ENCODE results near the gene ENAH.
"Not testable (repeated sequence)": the region's sequence is repeated elsewhere in the genome, so short reads cannot be mapped to it uniquely, and the experiment has no call there.

Gene ENAH

DNA sequence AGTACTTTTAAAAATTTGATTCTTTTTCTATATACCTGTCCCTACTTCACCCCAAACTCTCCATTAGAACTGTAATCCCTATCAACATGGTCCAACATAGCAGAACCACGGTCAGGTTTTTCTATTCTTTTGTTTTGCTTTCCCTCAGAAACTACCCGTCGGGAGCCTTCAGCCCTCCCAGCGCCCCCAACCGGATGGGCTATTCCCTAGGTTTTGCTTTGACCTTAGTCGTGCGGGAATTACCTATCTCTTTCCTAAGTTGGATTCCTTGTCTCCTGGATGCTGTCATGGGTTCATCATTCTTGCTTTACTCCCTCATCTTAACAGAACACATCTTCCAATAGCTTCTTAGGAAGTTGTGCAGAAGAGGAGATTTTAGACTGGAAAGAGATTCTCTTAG, 127.5 kb downstream of the ENAH start:
- DNase-seq (ENCODE audit: low spot score) = no peak

DNA sequence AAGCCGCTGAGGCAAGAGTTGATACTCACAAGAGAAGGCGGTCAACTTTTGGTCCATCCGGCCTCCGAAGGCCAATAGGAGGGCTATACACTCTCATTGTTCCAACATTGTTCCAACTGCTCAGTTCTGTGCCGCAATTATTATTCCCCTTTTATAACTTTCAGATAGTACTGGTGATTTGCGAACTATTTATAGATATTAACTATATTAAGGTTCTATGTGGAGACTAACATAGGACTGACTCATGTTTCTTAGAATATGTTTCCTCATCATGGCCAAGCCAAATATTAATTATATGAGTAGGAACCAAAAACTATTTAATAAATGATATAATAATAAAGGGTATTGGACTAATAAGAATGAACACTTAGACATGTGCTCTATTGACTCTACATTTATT, 128.4 kb downstream of the ENAH start:
- no peak for DNase-seq (ENCODE audit: low spot score)

DNA sequence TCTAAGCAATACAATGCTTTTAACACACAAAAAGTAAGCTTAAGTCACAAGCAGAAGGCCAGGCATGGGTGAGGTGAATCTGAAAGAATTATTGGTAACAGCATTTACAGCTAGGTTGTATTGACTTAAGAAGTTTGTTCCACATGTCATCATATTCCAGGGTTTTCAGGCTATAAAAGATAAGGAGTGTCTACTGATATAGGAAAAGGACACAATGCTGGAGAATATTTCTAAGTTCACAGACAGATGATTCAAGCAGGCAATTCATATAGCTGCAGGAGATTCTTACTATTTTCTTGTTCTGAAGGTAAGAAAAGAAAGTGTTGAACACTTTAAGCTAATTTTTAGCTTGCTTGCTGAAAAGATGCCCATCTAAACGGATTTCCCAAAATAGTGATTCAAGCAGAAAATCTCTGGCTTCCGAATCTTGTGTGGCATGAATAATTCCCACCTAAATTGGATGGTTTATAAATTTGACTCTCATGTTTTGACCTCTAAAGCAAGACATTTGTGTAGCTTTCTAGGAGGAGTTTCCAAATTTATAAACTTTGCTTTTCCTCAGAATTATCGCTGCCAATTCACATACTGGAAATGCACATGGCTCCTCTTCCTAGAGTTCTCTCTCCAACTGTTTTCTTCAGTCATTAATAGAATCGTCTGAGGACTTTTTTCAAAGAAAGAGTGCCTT, 129.5 kb downstream of the ENAH start:
- DNase-seq (ENCODE audit: low spot score) = no peak

DNA sequence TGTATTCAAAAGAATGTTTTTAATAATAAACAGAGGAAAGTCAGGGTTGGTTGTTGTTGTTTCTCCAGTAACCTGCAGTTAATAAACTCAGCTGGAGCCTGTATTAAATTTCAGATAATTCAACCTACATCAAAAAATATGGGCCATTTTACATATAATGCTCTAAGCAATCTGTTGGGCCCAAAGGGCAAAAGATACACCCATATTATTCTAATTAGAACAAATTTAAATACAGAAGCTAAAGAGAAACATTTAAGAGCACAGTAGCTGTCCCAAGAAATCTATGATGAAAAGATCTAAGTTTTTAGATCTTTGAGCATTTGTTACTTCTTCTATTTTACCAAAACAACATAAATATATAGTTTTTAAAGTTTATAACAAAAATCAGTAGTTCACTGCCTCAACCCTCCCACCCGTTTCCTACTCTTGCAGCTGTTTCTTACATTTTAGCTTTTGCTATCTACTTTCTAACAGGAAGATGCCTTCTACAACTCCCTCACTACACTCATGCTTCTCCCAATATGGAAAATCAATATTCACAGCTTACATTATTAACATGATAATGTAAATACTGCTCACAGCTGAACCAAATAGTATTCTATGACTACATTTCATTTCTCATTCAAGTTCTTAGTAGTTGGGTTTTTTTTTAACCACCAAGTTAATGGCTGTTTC, 130.2 kb downstream of the ENAH start:
- DNase-seq (ENCODE audit: low spot score) = no peak

DNA sequence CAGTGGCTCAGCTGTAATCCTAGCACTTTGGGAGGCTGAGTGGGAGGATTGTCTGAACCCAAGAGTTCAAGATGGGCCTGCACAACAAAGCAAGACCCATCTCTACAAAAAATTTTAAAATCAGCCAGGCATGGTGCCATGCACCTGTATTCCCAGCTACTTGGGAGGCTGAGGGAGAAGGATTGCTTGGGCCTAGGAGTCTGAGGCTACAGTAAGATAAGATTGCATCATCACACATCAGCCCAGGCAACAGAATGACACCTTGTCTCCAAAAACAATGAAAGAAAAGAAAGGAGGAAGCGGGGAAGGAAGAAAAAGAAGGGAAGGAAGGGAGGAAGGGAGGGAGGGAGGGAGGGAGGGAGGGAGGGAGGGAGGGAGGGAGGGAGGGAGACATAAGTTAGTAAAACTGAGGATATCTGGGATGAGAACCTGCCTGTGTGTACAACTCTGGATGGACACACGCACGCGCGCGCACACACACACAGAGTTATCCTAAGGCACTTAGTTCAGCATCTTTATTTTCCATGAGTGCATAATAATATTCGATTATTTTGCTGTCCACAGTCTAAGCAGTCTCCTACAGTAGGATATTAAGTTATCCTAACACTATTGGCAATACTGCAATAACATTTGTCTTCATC, 132.2 kb downstream of the ENAH start:
- no peak for DNase-seq (ENCODE audit: low spot score)

DNA sequence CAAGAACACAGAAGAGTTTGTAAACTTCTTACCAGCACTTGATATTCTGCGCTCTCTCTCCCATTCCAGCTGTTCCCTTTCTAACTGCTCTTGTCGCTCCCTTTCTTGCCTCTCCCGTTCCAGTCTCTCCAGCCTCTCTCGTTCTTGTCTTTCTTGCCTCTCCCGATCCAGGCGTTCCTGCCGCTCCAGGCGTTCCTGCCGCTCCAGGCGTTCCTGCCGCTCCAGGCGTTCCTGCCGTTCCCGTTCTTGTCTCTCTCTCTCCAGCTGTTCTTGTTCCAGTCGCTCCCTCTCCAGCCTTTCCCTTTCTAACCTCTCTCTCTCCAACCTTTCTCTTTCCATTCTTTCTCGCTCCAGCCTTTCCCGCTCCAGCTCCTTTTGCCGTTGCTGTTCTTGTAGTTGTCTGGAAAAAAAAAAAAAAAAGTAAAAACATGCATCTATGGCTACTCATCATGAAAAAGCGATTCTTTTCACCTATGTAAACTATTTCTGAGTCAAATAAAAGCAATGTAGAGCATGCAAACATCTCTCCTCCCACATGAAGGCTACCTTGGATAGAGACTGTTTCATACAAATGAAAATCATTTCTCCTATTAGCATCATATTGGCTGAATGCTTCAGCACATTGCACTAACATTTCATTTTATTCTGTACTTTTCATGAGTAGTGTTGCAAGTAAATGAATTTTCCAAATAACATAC, 133.6 kb downstream of the ENAH start:
- no peak for DNase-seq (ENCODE audit: low spot score)

DNA sequence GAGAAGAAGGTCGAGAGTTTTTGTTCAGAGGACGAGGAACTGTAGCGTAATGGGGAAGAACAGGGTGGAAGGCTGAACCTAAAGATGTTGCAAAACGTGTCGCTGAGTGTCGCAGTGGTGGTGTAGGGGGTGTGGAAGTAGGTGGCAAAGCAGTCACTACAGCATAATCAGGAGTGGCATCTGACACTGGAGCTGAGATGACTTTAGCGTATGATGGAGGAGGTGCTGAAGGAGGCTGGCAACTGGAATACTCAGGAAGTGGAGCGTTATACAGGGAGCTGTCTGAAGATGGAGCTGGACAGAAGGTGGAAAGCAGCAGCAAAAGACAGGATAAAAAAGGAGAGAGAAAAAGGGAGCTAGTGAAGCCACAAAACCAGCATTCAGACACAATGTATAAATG, 135.2 kb downstream of the ENAH start:
- no peak for DNase-seq (ENCODE audit: low spot score)

DNA sequence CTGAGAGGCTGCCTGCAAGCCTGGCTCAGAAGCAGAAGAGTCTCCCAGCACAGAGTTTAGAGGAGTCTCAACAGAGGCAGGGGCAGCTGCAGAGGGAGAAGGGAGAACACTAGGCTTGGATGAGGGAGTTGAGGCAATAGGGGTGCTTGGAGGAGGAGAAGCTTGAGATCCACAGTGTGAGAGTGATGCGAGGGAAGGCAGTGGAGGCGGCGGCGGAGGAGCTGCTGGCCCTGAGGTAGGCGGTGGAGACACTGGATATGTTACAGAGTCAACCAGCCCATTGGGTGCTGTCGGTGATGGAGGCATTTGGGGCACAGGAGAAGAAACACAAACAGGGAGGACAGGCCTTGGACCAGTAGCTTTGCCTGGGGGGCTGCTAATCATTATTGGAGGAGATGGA, 135.7 kb downstream of the ENAH start:
- DNase-seq (ENCODE audit: low spot score) = no peak

DNA sequence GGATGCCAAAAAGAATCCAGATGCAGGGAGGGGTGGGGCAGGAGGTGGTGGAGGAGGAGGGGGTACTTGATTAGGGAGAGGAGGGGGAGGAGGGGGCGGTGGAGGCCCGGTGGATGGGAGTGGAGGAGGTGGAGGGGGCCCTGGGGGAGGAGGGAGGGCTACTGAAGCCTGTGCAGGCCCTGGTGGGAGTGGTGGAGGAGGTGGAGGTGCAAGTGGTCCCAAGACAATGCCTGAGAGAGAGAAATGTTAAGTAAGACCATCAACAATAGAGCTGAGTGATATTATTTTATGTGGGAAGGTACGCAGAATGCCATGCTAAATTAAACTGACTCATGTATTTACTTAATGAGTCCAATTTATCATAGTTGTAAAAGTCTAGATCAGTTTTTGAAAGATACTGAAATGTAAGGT, 138.2 kb downstream of the ENAH start:
- DNase-seq (ENCODE audit: low spot score) = no peak

DNA sequence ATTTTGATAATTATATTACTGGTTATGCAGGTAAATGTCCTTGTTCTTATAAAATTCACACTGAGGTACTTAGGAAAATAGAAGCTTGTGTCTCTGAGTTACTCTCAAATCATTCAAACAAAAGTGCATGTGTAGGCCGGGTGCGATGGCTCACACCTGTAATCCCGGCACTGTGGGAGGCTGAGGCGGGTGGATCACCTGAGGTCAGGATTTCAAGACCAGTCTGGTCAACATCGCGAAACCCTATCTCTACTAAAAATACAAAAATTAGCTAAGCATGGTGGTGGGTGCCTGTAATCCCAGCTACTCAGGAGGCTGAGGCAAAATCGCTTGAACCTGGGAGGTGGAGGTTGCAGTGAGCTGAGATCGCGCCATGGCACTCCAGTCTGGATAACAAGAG, 139.3 kb downstream of the ENAH start:
- not testable (repeated sequence) for DNase-seq (ENCODE audit: low spot score)

DNA sequence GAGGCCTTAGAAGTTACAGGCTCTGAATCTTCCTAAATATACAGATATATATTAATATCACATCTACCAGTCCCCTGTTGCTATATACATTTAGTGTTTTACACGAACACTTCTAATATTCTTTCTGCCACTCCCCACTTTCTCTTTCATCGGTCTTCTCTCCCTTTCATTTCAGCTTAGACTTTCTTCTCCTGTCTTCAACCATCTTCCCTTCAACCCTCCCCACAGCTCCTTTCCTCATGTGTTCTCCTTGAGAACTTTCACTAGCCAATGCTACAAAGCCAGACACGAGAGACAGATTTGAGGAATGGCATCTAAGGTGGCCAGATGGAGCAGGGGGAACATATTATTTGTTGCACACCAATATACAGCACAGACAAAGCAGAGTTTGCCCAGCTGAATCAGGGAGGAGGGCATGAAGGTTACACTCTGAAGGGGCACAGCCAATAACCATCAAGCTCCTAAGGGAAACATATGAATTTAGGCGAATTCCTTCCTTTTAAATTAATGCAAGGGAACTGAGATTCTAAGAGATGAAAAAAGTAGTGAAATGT, 141.0 kb downstream of the ENAH start:
- DNase-seq (ENCODE audit: low spot score) = no peak

DNA sequence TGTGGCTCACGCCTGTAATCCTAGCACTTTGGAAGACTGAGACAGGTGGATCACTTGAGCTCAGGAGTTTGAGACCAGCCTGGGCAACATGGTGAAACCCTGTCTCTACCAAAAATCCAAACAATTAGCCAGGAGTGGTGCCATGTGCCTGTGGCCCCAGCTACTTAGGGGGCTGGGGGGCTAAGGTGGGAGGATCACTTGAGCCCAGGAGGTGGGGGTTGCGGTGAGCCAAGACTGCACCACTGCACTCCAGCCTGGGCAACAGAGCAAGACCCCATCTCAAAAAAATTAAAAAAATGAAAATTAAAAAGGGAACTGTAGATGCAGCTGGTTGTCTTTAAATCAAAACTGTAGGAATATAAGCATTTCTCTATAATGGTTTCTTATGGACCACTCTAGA, 142.2 kb downstream of the ENAH start:
- DNase-seq (ENCODE audit: low spot score) = not testable (repeated sequence)

DNA sequence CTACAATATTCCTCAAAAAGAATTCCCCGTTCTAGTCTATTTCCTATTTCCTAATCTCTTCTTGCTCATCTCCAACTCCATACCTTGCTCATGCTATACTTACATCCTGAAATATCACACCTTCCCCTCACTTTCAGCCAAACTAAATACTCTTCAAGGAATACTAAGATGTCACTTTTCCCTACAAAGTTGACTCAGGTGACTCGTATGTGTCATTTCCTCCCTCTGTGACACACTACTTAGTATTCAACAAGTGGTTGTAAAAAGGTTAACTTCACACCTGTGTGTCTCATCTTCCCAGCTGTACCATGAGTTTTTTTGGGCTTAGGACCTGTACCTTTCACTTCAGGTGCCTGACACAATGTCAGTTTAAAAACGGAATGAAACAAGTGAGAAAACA, 143.2 kb downstream of the ENAH start:
- no peak for DNase-seq (ENCODE audit: low spot score)

DNA sequence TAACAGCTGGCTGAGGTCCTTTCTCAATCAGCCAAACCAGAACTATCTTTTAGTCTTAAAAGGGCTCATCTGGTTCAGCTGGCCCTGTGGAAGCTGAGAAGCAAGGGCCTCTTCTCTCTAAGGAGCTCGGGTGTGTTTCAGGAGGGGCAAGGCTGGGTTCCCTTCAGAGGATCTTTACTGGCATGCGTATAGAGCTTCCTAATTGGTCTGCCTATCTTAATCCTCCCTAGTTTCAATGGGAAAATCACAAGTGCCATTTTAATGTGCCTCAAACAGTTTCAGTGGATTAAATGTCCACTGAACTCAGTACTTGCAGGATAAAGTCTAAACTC, 143.6 kb downstream of the ENAH start:
- no peak for DNase-seq (ENCODE audit: low spot score)

DNA sequence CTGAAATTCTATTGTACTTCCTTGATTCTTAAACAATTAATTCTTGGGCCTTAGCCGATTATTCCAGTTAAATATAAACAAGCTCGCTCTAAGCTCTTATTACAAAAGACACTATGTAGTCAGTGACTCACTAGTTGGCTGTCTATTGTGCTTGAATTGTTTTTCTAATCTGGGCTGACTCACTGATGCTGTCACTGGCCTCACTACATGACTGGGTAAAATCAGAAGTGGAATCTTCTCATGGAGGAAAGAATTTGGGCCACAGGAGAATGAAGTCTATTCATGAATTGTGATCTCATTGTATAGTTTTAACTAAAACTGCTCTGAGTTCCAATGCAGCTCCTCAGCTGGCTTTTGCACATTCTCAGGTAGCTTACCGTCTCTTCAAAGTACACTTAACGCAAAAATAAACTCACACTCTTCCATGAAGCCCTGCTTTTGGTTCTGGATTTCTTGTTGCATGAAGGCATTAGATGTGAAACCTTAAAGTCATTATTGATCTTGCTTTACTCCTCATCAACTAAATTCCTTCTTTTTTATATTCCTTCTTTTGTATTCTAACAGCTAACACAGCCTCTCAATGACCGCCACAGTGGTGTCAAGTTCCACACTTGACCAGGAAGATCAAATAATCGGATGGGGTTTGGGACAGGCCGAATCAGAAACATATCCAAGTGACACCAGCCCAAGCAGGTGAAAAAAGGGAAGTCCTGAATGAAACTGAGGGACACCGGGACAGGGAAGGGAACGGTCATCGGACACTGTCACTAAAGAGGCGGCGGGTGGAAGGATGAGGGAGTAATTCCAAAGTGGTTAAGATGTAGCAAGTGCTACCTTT, 144.2 kb downstream of the ENAH start:
- DNase-seq (ENCODE audit: low spot score) = no peak

DNA sequence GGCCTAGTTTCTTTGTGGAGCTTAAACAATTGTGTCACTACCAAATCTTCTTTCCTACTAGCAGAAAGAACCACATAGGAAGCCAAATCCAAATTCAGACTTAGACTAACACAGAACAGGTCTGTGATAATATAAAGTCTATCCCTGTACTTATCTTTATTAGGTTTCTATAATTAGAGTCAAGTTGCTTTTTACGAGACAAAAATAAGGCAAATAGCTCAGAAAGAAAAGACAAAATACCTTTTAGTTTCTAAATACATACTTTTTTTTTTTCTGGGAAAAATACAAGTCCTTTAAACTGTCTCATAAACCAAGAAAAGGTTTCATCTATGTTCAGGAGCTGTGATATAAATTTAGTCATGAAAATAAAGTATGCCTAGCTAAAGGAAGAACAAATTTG, 146.2 kb downstream of the ENAH start:
- no peak for DNase-seq (ENCODE audit: low spot score)

DNA sequence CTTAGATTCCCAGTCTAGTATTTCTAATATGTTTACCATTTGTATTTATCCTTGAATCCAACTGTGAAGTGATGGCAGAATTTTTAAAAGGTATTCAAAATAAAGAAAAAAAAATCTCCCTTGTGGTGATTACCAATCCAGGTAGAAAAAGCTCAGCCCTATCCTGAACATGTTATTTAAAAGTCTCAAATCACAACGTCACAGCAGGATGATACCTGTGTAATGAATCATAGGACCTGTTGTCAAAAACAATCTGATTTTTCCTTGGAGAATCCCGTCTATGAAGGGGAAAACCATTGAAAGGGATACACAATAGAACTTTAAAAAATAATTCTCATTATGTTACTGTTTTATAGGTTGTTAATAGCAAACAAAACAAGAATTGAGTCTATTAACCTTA, 148.1 kb downstream of the ENAH start:
- no peak for DNase-seq (ENCODE audit: low spot score)

DNA sequence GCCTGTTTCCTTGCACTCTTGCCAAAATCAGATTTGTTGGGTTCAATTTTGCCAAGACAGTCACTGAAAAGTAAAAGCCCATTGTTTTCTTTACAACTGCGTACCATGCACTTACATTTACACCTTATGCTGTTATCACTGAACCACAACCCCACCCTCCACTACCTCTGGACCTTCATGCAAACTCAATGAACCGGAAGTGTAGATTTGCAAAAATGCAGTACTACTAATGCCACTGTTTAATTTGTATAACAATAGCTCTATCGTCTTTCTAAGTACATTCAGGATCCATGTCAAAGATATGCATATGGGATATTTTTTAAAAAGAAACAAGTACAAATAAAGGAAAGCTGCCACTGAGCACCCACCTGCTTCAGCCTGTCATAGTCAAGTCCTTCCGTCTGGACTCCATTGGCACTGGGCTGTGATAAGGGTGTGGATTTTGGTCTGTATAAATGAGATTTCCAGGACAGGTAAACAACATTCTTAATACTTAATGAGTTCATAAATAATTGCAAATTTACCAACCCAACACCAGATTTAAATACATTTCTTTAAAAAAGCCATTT, 152.2 kb downstream of the ENAH start:
- no peak for DNase-seq (ENCODE audit: low spot score)

DNA sequence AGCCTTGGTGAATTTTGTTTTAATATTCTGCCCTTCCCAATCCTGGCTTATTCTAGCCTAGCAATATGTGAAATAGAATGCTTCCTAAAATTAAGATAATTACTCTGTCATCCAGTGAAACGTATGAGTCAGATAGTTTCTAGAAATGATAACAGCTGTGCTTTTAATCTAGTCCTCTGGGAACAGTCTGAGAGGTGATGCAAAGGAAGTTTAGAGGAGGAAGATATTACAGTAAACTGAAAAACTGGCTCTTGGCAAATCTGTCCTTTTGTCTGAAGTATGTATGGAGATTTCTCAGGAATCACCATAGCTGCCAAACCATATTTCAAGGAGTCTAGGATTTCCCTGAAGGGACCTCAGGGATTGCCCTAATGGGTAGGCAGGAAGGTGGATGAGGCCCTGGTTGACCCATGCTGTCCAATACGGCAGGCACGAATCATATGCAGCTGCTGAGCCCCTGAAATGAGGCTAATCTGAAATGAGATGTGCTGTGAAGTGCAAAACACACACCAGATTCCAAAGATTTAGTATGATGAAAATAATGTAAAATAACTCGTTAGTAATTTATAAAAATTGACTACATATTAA, 154.3 kb downstream of the ENAH start:
- no peak for DNase-seq (ENCODE audit: low spot score)

DNA sequence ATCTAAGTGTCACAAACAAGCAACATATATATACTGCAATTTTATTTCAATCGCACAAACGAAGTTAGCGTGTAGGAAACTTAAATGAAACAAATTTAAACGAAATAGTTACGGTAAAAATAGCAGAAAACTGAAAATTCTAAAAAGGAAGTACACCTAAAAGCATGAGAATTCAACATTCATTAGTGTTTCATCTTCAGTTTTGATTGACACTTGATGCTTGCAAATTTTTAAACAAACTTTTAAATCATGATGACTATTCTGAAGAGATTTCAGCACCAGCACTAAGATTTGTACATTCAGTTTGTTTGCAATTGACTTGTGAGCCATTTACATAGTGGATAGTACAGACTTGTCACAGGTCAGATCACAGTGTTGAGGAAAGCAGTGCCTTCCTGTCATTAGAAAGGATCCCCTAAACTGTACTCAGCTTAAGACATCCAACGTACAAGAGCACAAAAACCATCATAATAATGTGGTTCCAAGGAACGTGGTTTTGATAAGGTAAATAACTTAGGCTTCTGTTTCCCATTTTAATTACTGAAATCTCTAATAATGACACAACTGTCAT, 158.0 kb downstream of the ENAH start:
- no peak for DNase-seq (ENCODE audit: low spot score)

Data from germinal center (tissue), 1 donor.